B cell (primary cell): Measurements from ENCODE around the gene PHACTR1. TPM values are rescaled to one million over a fixed set of nuclear protein-coding genes. Genes with fewer than 3 reads are reported as not detected.

Source experiments
- ATAC-seq: fragments of 200-7000 bp; cut with Tn5 transposase; one replicate; pipeline ENCODE4 v1.10.0; 2021; ENCODE audit warnings: low read depth, mild to moderate bottlenecking, moderate number of reproducible peaks, moderate library complexity
- CTCF ChIA-PET: fragments of 350-600 bp; sonication (Branson Sonifier 250); formaldehyde crosslinking; loops from one replicate; lab custom pipeline; 2021; ENCODE audit warnings: antibody characterized with exemption, inconsistent platforms; lab: Charles Lee
- POLR2A ChIA-PET: fragments of 350-600 bp; sonication (Branson Sonifier 250); formaldehyde crosslinking; loops from one replicate; lab custom pipeline; 2021; ENCODE audit warnings: antibody characterized with exemption; lab: Charles Lee
- DNase-seq: peaks from one replicate; pipeline ENCODE4 v3.0.0; 2013
- H2AFZ ChIP-seq: 2 replicates; pipeline ENCODE4 v1.6.1; 2012; ENCODE audit warnings: mild to moderate bottlenecking, low read depth, low read length; ENCODE audit not compliant: insufficient read depth, poor library complexity, severe bottlenecking
- H3K27ac ChIP-seq, 2 donors: 1 replicate in 1 of 2; 2 replicates in 1 of 2; pipeline ENCODE4 v1.5.1; 2012 to 2013; ENCODE audit warnings: low read length in 2 of 2, mild to moderate bottlenecking in 2 of 2, moderate library complexity in 1 of 2
- H3K27me3 ChIP-seq, 4 experiments: fragments of 200-600 bp in 1 of 4; sonication (generic) in 1 of 4; replicated peaks in 1 of 4; 1 replicate in 2 of 4; 2 replicates in 2 of 4; pipeline versions ENCODE4 v1.6.1 to v1.7.0; 2013 to 2016; ENCODE audit warnings: low read length in 3 of 4, mild to moderate bottlenecking in 2 of 4, mixed read lengths in 1 of 4, moderate library complexity in 1 of 4; ENCODE audit not compliant: insufficient read depth in 4 of 4, control insufficient read depth in 3 of 4; ENCODE audit errors: control extremely low read depth in 1 of 4
- H3K36me3 ChIP-seq, 2 experiments: replicated peaks in 1 of 2; 1 replicate in 1 of 2; 2 replicates in 1 of 2; pipeline versions ENCODE4 v1.6.1 to v1.7.1; 2013; ENCODE audit warnings: low read length in 1 of 2; ENCODE audit not compliant: insufficient read depth in 2 of 2, control insufficient read depth in 1 of 2; ENCODE audit errors: control extremely low read depth in 1 of 2, extremely low read depth in 1 of 2
- H3K4me1 ChIP-seq, 2 donors: fragments of 200-600 bp in 1 of 2; sonication (generic) in 1 of 2; 1 replicate in 1 of 2; 2 replicates in 1 of 2; pipeline versions ENCODE4 v1.5.1 to v1.6.1; 2013 to 2017; ENCODE audit warnings: low read length in 2 of 2; ENCODE audit not compliant: control insufficient read depth in 2 of 2, insufficient read depth in 2 of 2
- H3K4me2 ChIP-seq: replicated peaks from 2 replicates; pipeline ENCODE3; 2012; ENCODE audit warnings: mild to moderate bottlenecking, low read depth, low read length; ENCODE audit not compliant: poor library complexity, severe bottlenecking
- H3K4me3 ChIP-seq, 5 experiments: fragments of 200-600 bp in 1 of 5; sonication (generic) in 1 of 5; 1 replicate in 3 of 5; 2 replicates in 2 of 5; pipeline versions ENCODE4 v1.5.1 to v1.7.0; 2011 to 2016; ENCODE audit warnings: low read length in 4 of 5, mild to moderate bottlenecking in 4 of 5, low read depth in 2 of 5, control low read depth in 1 of 5, moderate library complexity in 1 of 5; ENCODE audit not compliant: insufficient read depth in 1 of 5; ENCODE audit errors: control extremely low read depth in 1 of 5, extremely low read depth in 1 of 5
- H3K79me2 ChIP-seq: fragments of 200-600 bp; sonication (generic); one replicate; pipeline ENCODE4 v1.6.0; 2016; ENCODE audit warnings: low read length; ENCODE audit not compliant: control insufficient read depth, insufficient read depth
- H3K9ac ChIP-seq: fragments of 200-600 bp; sonication (generic); 2 replicates; pipeline ENCODE4 v1.6.1; 2017; ENCODE audit warnings: mild to moderate bottlenecking, low read length, moderate library complexity
- H3K9me3 ChIP-seq, 3 donors: one replicate each; pipeline versions ENCODE4 v1.6.1 to v1.7.1; 2013; ENCODE audit warnings: low read length in 2 of 3; ENCODE audit not compliant: control insufficient read depth in 2 of 3, insufficient read depth in 1 of 3; ENCODE audit errors: control extremely low read depth in 1 of 3
- H4K20me1 ChIP-seq: 2 replicates; pipeline ENCODE4 v1.6.0; 2012; ENCODE audit warnings: mild to moderate bottlenecking, low read length; ENCODE audit not compliant: insufficient read depth, control insufficient read depth, poor library complexity, severe bottlenecking
- H3K27ac Mint-ChIP-seq: one replicate; pipeline ENCODE4 v1.8.0; 2021; ENCODE audit warnings: mixed read lengths
- H3K27me3 Mint-ChIP-seq: one replicate; pipeline ENCODE4 v1.8.0; 2021; ENCODE audit warnings: mixed read lengths
- H3K4me1 Mint-ChIP-seq: one replicate; pipeline ENCODE4 v1.8.0; 2021; ENCODE audit warnings: mixed read lengths
- H3K4me3 Mint-ChIP-seq: one replicate; pipeline ENCODE4 v1.8.0; 2021; ENCODE audit warnings: mixed read lengths
- H3K9me3 Mint-ChIP-seq: one replicate; pipeline ENCODE4 v1.8.0; 2022; ENCODE audit warnings: mixed read lengths; ENCODE audit not compliant: insufficient read depth
- CTCF ChIP-seq: fragments of 200-600 bp; IDR thresholded peaks from one replicate; pipeline ENCODE4 v1.8.0; 2022; ENCODE audit warnings: antibody characterized with exemption, mild to moderate bottlenecking
- EZH2 ChIP-seq: IDR thresholded peaks from 2 replicates; pipeline ENCODE4 v1.6.1; 2012; ENCODE audit warnings: borderline replicate concordance, low read depth, mild to moderate bottlenecking, moderate library complexity, low read length; ENCODE audit not compliant: insufficient read depth, poor library complexity, severe bottlenecking
- WGBS: methylation state at CpG from one replicate; pipeline ENCODE4 v1.1.5; 2013; ENCODE audit warnings: missing lambda C conversion rate; ENCODE audit not compliant: insufficient coverage; 5-methylcytosine and 5-hydroxymethylcytosine counted together
- intact Hi-C: fragments of 100-400 bp; cut with micrococcal nuclease; formaldehyde crosslinking; loops from one replicate; pipeline ENCODE4 v1.10.0; 2022
- polyA plus RNA-seq: library from polyadenylated mRNA; depleted of rRNA; stranded (reverse); fragments of >200 nt; gene quantifications from 2 replicates; pipeline ENCODE4 v1.2.3, GENCODE V29; 2012
- total RNA-seq, 2 donors: library from RNA; stranded (reverse); fragments of 120-200 nt in 1 of 2; gene quantifications; 1 replicate in 1 of 2; 2 replicates in 1 of 2; pipeline versions ENCODE4 v1.2.3 to v1.2.4, GENCODE V29; 2013 to 2022

The PHACTR1 gene
- total and polyA plus RNA-seq, 2 donors (not counting 1 experiment from before 2014, with no cell fraction given), result 30.2 to 129 TPM

GRCh38 chr6:13105139-13105538 is 388.6 kb downstream of the PHACTR1 start:
- Mint-ChIP-seq H3K27me3 (peaks cover 15% of the 10 kb centered on the region), H3K4me3 (no peak overlapping the region), H3K27ac (no peak overlapping the region), H3K4me1 (no peaks in the 10 kb centered on the region), H3K9me3 (no peaks in the 10 kb centered on the region)
- no peak overlapping the region for H3K27ac ChIP-seq
- CTCF ChIA-PET, result no interaction called here
- no peak overlapping the region for H3K4me3 ChIP-seq
- WGBS, result 100% methylated on average over 1 of the region's 5 CpGs
- no peak overlapping the region for H2AFZ ChIP-seq
- no peaks in the 10 kb centered on the region for H4K20me1 ChIP-seq
- TF ChIP-seq CTCF, result no peak
- no peak for TF ChIP-seq EZH2
- no peaks in the 10 kb centered on the region for H3K36me3 ChIP-seq
- ATAC-seq, result no peak
- H3K9ac ChIP-seq, result no peak overlapping the region
- no peak overlapping the region for H3K4me2 ChIP-seq
- intact Hi-C loops, result no loop called here
- H3K27me3 ChIP-seq, result peaks cover 0 to 4% (median 0%) of the 10 kb centered on the region in 4 experiments
- H3K79me2 ChIP-seq, result no peaks in the 10 kb centered on the region
- no peaks in the 10 kb centered on the region for H3K4me1 ChIP-seq
- H3K9me3 ChIP-seq, result no peaks in the 10 kb centered on the region
- no peak for DNase-seq
- POLR2A ChIA-PET, result no interaction called here

- no peak overlapping the region for H3K9ac ChIP-seq
- Mint-ChIP-seq H3K9me3 (peaks cover 3% of the 10 kb centered on the region), H3K4me1 (peaks cover 8% of the 10 kb centered on the region), H3K27me3 (peaks cover 43% of the 10 kb centered on the region), H3K27ac (no peak overlapping the region), H3K4me3 (no peak overlapping the region)
- no peaks in the 10 kb centered on the region for H3K9me3 ChIP-seq
- DNase-seq (no peak), ATAC-seq (no peak)
- no peaks in the 10 kb centered on the region for H3K4me1 ChIP-seq
- ChIA-PET CTCF (no interaction called here), POLR2A (no interaction called here)
- no peak overlapping the region for H2AFZ ChIP-seq
- H3K27ac ChIP-seq, result no peak overlapping the region
- intact Hi-C loops, result no loop called here
- H3K4me3 ChIP-seq, result no peak overlapping the region
- H3K4me2 ChIP-seq, result no peak overlapping the region
- H4K20me1 ChIP-seq, result no peaks in the 10 kb centered on the region
- no peaks in the 10 kb centered on the region for H3K36me3 ChIP-seq
- no peaks in the 10 kb centered on the region for H3K79me2 ChIP-seq
- no peak for TF ChIP-seq CTCF
- no peak for TF ChIP-seq EZH2
- H3K27me3 ChIP-seq, result peaks cover 0 to 7% (median 0%) of the 10 kb centered on the region in 4 experiments
Observed at GRCh38 chr6:13112921-13113320, 396.4 kb downstream of the PHACTR1 start.
